IMR-90 (cell line): ENCODE data around the gene MPRIP. TPM values are rescaled to one million over a fixed set of nuclear protein-coding genes. Genes with fewer than 3 reads are reported as not detected.

Experiments
- ATAC-seq: fragments of 200-7000 bp; cut with Tn5 transposase; 2 replicates; pipeline ENCODE4 v1.9.1; 2020; ENCODE audit warnings: low read depth, mild to moderate bottlenecking, moderate library complexity
- BruUV-seq: library from RNA; stranded (reverse); fragments of 400-500 nt; replicated peaks from 2 replicates; lab custom pipeline; 2021; lab: Mats Ljungman, UMichigan
- CTCF ChIA-PET: fragments of 300-600 bp; formaldehyde crosslinking; extraction: SDS; loops from one replicate; lab custom pipeline; 2021; ENCODE audit warnings: antibody characterized with exemption; lab: Yijun Ruan, JAX
- POLR2A ChIA-PET: fragments of 300-600 bp; sonication (Branson Sonifier 250); formaldehyde crosslinking; loops from one replicate; lab custom pipeline; 2022; ENCODE audit warnings: antibody characterized with exemption; ENCODE audit not compliant: unreplicated experiment; lab: Charles Lee
- DNase-seq: peaks from one replicate; pipeline ENCODE4 v3.0.0; 2013
- H2AFZ ChIP-seq: replicated peaks from 2 replicates; pipeline ENCODE3; 2013; ENCODE audit warnings: low read length, mild to moderate bottlenecking; ENCODE audit not compliant: poor library complexity
- H2AK5ac ChIP-seq: 2 replicates; pipeline ENCODE4 v1.6.1; 2013; ENCODE audit warnings: low read depth, low read length, inconsistent platforms
- H2AK9ac ChIP-seq: replicated peaks from 2 replicates; pipeline ENCODE3; 2013; ENCODE audit warnings: mild to moderate bottlenecking, low read depth, low read length, moderate library complexity; ENCODE audit not compliant: poor library complexity
- H2BK120ac ChIP-seq: 2 replicates; pipeline ENCODE4 v1.6.1; 2013; ENCODE audit warnings: low read depth, low read length, inconsistent platforms
- H2BK15ac ChIP-seq: 3 replicates; pipeline ENCODE4 v1.6.1; 2013; ENCODE audit warnings: low read depth, low read length, inconsistent platforms
- H2BK20ac ChIP-seq: 2 replicates; pipeline ENCODE4 v1.6.1; 2013; ENCODE audit warnings: low read depth, mild to moderate bottlenecking, inconsistent platforms, low read length, moderate library complexity
- H2BK5ac ChIP-seq: 2 replicates; pipeline ENCODE4 v1.6.1; 2013; ENCODE audit warnings: mild to moderate bottlenecking, low read depth, low read length, inconsistent platforms; ENCODE audit not compliant: poor library complexity, severe bottlenecking
- H3K14ac ChIP-seq: replicated peaks from 2 replicates; pipeline ENCODE4 v1.6.1; 2013; ENCODE audit warnings: low read depth, low read length, inconsistent platforms
- H3K18ac ChIP-seq: 2 replicates; pipeline ENCODE4 v1.6.1; 2013; ENCODE audit warnings: low read depth, low read length, control low read depth
- H3K23ac ChIP-seq: 2 replicates; pipeline ENCODE4 v1.6.1; 2013; ENCODE audit warnings: low read depth, low read length, inconsistent platforms
- H3K27ac ChIP-seq: 2 replicates; pipeline ENCODE4 v1.5.1; 2013; ENCODE audit warnings: mild to moderate bottlenecking, control low read depth, low read length; ENCODE audit not compliant: insufficient read depth
- H3K27me3 ChIP-seq: 2 replicates; pipeline ENCODE4 v1.6.1; 2013; ENCODE audit warnings: low read length; ENCODE audit not compliant: control insufficient read depth, insufficient read depth
- H3K36me3 ChIP-seq: 2 replicates; pipeline ENCODE4 v1.6.1; 2013; ENCODE audit warnings: low read length, mixed read lengths; ENCODE audit not compliant: control insufficient read depth, insufficient read depth
- H3K4ac ChIP-seq: 2 replicates; pipeline ENCODE4 v1.6.1; 2013; ENCODE audit warnings: low read depth, low read length, inconsistent platforms
- H3K4me1 ChIP-seq: 2 replicates; pipeline ENCODE4 v1.6.1; 2013; ENCODE audit warnings: low read length, mixed read lengths; ENCODE audit not compliant: control insufficient read depth, insufficient read depth
- H3K4me2 ChIP-seq: 2 replicates; pipeline ENCODE4 v1.6.1; 2013; ENCODE audit warnings: low read depth, mild to moderate bottlenecking, control low read depth, low read length, moderate library complexity
- H3K4me3 ChIP-seq: 2 replicates; pipeline ENCODE4 v1.5.1; 2013; ENCODE audit warnings: low read depth, mild to moderate bottlenecking, control low read depth, low read length, moderate library complexity; ENCODE audit not compliant: insufficient read depth
- H3K56ac ChIP-seq: 2 replicates; pipeline ENCODE4 v1.6.1; 2013; ENCODE audit warnings: low read length, inconsistent platforms; ENCODE audit not compliant: insufficient read depth; ENCODE audit errors: extremely low read depth
- H3K79me1 ChIP-seq, 2 experiments: 2 replicates each; pipeline ENCODE4 v1.6.1; 2013; ENCODE audit warnings: low read length in 2 of 2, inconsistent platforms in 1 of 2, low read depth in 1 of 2
- H3K9ac ChIP-seq: 2 replicates; pipeline ENCODE4 v1.6.1; 2013; ENCODE audit warnings: low read depth, low read length, control low read depth
- H3K9me1 ChIP-seq: 2 replicates; pipeline ENCODE4 v1.6.1; 2013; ENCODE audit warnings: low read length, inconsistent platforms; ENCODE audit not compliant: insufficient read depth
- H3K9me3 ChIP-seq: 2 replicates; pipeline ENCODE4 v1.6.1; 2013; ENCODE audit warnings: low read length; ENCODE audit not compliant: control insufficient read depth, insufficient read depth
- H4K20me1 ChIP-seq: 2 replicates; pipeline ENCODE4 v1.6.1; 2013; ENCODE audit warnings: low read length, inconsistent platforms; ENCODE audit not compliant: insufficient read depth
- H4K5ac ChIP-seq: 2 replicates; pipeline ENCODE4 v1.6.1; 2013; ENCODE audit warnings: mild to moderate bottlenecking, low read depth, low read length, control low read depth
- H4K8ac ChIP-seq, 2 experiments: 2 replicates each; pipeline ENCODE4 v1.6.1; 2013; ENCODE audit warnings: low read depth in 2 of 2, low read length in 2 of 2, control low read depth in 1 of 2, inconsistent platforms in 1 of 2
- H4K91ac ChIP-seq: 2 replicates; pipeline ENCODE4 v1.6.1; 2013; ENCODE audit warnings: low read depth, low read length, inconsistent platforms; ENCODE audit not compliant: insufficient read depth
- CEBPB ChIP-seq: IDR thresholded peaks from 2 replicates; pipeline ENCODE4 v1.6.1; 2012; ENCODE audit warnings: low read depth, low read length, improper control_type of control experiment
- MXI1 ChIP-seq: IDR thresholded peaks from 2 replicates; pipeline ENCODE4 v1.6.1; 2012; ENCODE audit warnings: low read depth, mild to moderate bottlenecking, low read length, moderate library complexity, borderline replicate concordance
- NFE2L2 ChIP-seq: fragments of 150-350 bp; IDR thresholded peaks from 2 replicates; pipeline ENCODE4 v1.6.1; 2016; ENCODE audit warnings: low read depth, mild to moderate bottlenecking, low read length
- POLR2A ChIP-seq: IDR thresholded peaks from 2 replicates; pipeline ENCODE4 v1.6.1; 2012; ENCODE audit warnings: mild to moderate bottlenecking, low read depth, low read length
- RAD21 ChIP-seq: IDR thresholded peaks from 2 replicates; pipeline ENCODE4 v1.6.1; 2012; ENCODE audit warnings: low read length, improper control_type of control experiment
- WGBS, 2 experiments: methylation state at CpG; one replicate each; pipeline versions ENCODE4 v1.1.5 to v1.1.7; 2013; ENCODE audit warnings: missing lambda C conversion rate in 2 of 2; ENCODE audit not compliant: insufficient read length in 1 of 2; ENCODE audit errors: extremely low coverage in 2 of 2; 5-methylcytosine and 5-hydroxymethylcytosine counted together
- dilution Hi-C: fragments of 300-500 bp; cut with HindIII; formaldehyde crosslinking; loops from one replicate; pipeline ENCODE4 v1.14.3; 2018; ENCODE audit warnings: low sequenced_read_pairs; ENCODE audit not compliant: unreplicated experiment
- in situ Hi-C: fragments of 300-500 bp; cut with MboI; formaldehyde crosslinking; loops from 3 replicates; pipeline ENCODE4 v1.14.3; 2019; ENCODE audit warnings: low sequenced_read_pairs, inconsistent platforms, mixed read lengths
- intact Hi-C: fragments of 100-400 bp; cut with micrococcal nuclease; formaldehyde crosslinking; loops from 2 replicates; pipeline ENCODE4 v1.10.0; 2022
- polyA plus RNA-seq, 3 experiments: library from polyadenylated mRNA; depleted of rRNA; stranded (reverse); fragments of >200 nt; gene quantifications; 2 replicates each; pipeline ENCODE4 v1.2.3, GENCODE V29; 2012; ENCODE audit warnings: low replicate concordance in 1 of 3
- total RNA-seq: library from RNA; depleted of rRNA; stranded (reverse); fragments of >200 nt; gene quantifications from 2 replicates; pipeline ENCODE4 v1.2.3, GENCODE V29; 2012

The MPRIP gene
- total and polyA plus RNA-seq, 2 of the 4 experiments (the other 2 are of a cell fraction), result 111 to 149 TPM

- H3K27me3 ChIP-seq, result no peaks in the 10 kb centered on the region
- no peak overlapping the region for H3K23ac ChIP-seq
- H3K4me2 ChIP-seq, result no peak overlapping the region
- no peak overlapping the region for H2AK5ac ChIP-seq
- H2BK120ac ChIP-seq, result no peak overlapping the region
- in situ Hi-C loops, result no loop called here
- no peak overlapping the region for H2AK9ac ChIP-seq
- H3K14ac ChIP-seq, result no peak overlapping the region
- H3K27ac ChIP-seq, result no peak overlapping the region
- dilution Hi-C loops, result no loop called here
- H3K79me1 ChIP-seq, result peaks cover 0 to 15% of the 10 kb centered on the region in 2 experiments; a peak in 2 of 4 replicates
- no CpG with 5 or more reads among the region's 2 CpGs for WGBS, 2 experiments
- peaks cover 77% of the 10 kb centered on the region for H3K36me3 ChIP-seq
- no peak overlapping the region for H2AFZ ChIP-seq
- TF ChIP-seq RAD21 (no peak), CEBPB (no peak), POLR2A (no peak), MXI1 (no peak), NFE2L2 (no peak)
- H4K8ac ChIP-seq, result no peak overlapping the region
- H3K9me3 ChIP-seq, result no peaks in the 10 kb centered on the region
- DNase-seq (peak; percentile 31), ATAC-seq (no peak)
- H3K4me3 ChIP-seq, result no peak overlapping the region
- H2BK20ac ChIP-seq, result no peak overlapping the region
- CTCF ChIA-PET, result no interaction called here
- no peak overlapping the region for H2BK5ac ChIP-seq
- H2BK15ac ChIP-seq, result no peak overlapping the region
- no peak overlapping the region for H4K5ac ChIP-seq
- no TSS peak for BruUV-seq
- no peak overlapping the region for H3K18ac ChIP-seq
- no peak overlapping the region for H3K9ac ChIP-seq
- no peak overlapping the region; the same call in 1 of the 2 replicates for H3K56ac ChIP-seq
- H3K4ac ChIP-seq, result no peak overlapping the region
- intact Hi-C loops, result no loop called here
- no peaks in the 10 kb centered on the region for H3K4me1 ChIP-seq
- no peaks in the 10 kb centered on the region for H4K20me1 ChIP-seq
- H4K91ac ChIP-seq, result no peak overlapping the region
- POLR2A ChIA-PET, result no interaction called here
- H3K9me1 ChIP-seq, result peaks cover 6% of the 10 kb centered on the region
Observed at GRCh38 chr17:17179371-17179827, 137.1 kb downstream of the MPRIP start.
